ENCODE results near the gene DDX55.
A peak's percentile ranks its signal among the peaks of the same experiment; 100 is the strongest.
"Not testable (repeated sequence)": the region's sequence is repeated elsewhere in the genome, so short reads cannot be mapped to it uniquely, and the experiment has no call there.

The DDX55 gene

GRCh38 chr12:123601602-123602489 lies at the start of gene DDX55:
Gene DDX55, plus strand, starts transcription at chr12:123602099. Its CDS starts 50 bp downstream, at chr12:123602149.
- peak; percentile 74 to 80 for DNase-seq (ENCODE audit: low read depth in 2 of 2)

GRCh38 chr12:123554136-123554535 lies 47.8 kb upstream of the DDX55 start:
- DNase-seq (ENCODE audit: low read depth in 2 of 2) = not testable (repeated sequence)

GRCh38 chr12:123554843-123555242 lies 47.1 kb upstream of the DDX55 start:
- not testable (repeated sequence) for DNase-seq (ENCODE audit: low read depth in 2 of 2)

GRCh38 chr12:123558487-123558886 lies 43.4 kb upstream of the DDX55 start:
- DNase-seq (ENCODE audit: low read depth in 2 of 2) = not testable (repeated sequence)

- no peak for DNase-seq (ENCODE audit: low read depth in 2 of 2)
These were observed 42.4 kb upstream of the DDX55 start for GRCh38 chr12:123559468-123559867.

- DNase-seq (ENCODE audit: low read depth in 2 of 2) = no peak
These were observed 30.5 kb upstream of the DDX55 start for GRCh38 chr12:123571343-123571813.

- DNase-seq (ENCODE audit: low read depth in 2 of 2) = no peak
These were observed 29.5 kb upstream of the DDX55 start for GRCh38 chr12:123572391-123572790.

- DNase-seq (ENCODE audit: low read depth in 2 of 2) = no peak
These were observed 28.0 kb upstream of the DDX55 start for GRCh38 chr12:123573870-123574269.

- no peak for DNase-seq (ENCODE audit: low read depth in 2 of 2)
These were observed 25.3 kb upstream of the DDX55 start for GRCh38 chr12:123576611-123577010.

GRCh38 chr12:123578243-123578642 lies 23.7 kb upstream of the DDX55 start:
- DNase-seq (ENCODE audit: low read depth in 2 of 2) = no peak

- not testable (repeated sequence) for DNase-seq (ENCODE audit: low read depth in 2 of 2)
These were observed 23.1 kb upstream of the DDX55 start for GRCh38 chr12:123578829-123579228.

- DNase-seq (ENCODE audit: low read depth in 2 of 2) = no peak
These were observed 21.1 kb upstream of the DDX55 start for GRCh38 chr12:123580772-123581171.

- no peak for DNase-seq (ENCODE audit: low read depth in 2 of 2)
These were observed 10.0 kb upstream of the DDX55 start for GRCh38 chr12:123591702-123592481.

GRCh38 chr12:123595729-123596128 lies 6.2 kb upstream of the DDX55 start:
- no peak for DNase-seq (ENCODE audit: low read depth in 2 of 2)

GRCh38 chr12:123597100-123597499 lies 4.8 kb upstream of the DDX55 start:
- no peak for DNase-seq (ENCODE audit: low read depth in 2 of 2)

- DNase-seq (ENCODE audit: low read depth in 2 of 2) = no peak
These were observed 3.4 kb upstream of the DDX55 start for GRCh38 chr12:123598522-123598921.

- DNase-seq (ENCODE audit: low read depth in 2 of 2) = no peak
These were observed 2.6 kb upstream of the DDX55 start for GRCh38 chr12:123599310-123599709.

- no peak for DNase-seq (ENCODE audit: low read depth in 2 of 2)
These were observed 2.2 kb upstream of the DDX55 start for GRCh38 chr12:123599721-123600120.

GRCh38 chr12:123602651-123603195 lies 824 bp downstream of the DDX55 start:
- no peak for DNase-seq (ENCODE audit: low read depth in 2 of 2)

GRCh38 chr12:123603495-123603894 lies 1.6 kb downstream of the DDX55 start:
- DNase-seq (ENCODE audit: low read depth in 2 of 2) = not testable (repeated sequence)

- no peak for DNase-seq (ENCODE audit: low read depth in 2 of 2)
These were observed 5.9 kb downstream of the DDX55 start for GRCh38 chr12:123607756-123608155.

- no peak for DNase-seq (ENCODE audit: low read depth in 2 of 2)
These were observed 6.3 kb downstream of the DDX55 start for GRCh38 chr12:123608182-123608581.

Measured in stimulated activated CD8-positive, alpha-beta memory T cell treated with anti-CD3 and anti-CD28 coated beads, Interleukin-2, amount 100 ng/mL, for 48 hours (primary cell).